Measurements from ENCODE around the gene SPAAR.

SPAAR gene

GRCh38 chr9:35938474-35939356 is 29.4 kb downstream of the SPAAR start:
- H3K36me3 ChIP-seq (ENCODE audit: insufficient read depth) = no peaks in the 10 kb centered on the region; the same call in 1 of the 2 replicates
- H4K20me1 ChIP-seq (ENCODE audit: insufficient read depth) = no peaks in the 10 kb centered on the region
- no peak for TF ChIP-seq CTCF (conservative IDR thresholded peaks at IDR 0.05; ENCODE audit: low read depth, low read length)
- H3K27me3 ChIP-seq (ENCODE audit: insufficient read depth, low read depth) = no peaks in the 10 kb centered on the region
- H3K4me1 ChIP-seq (ENCODE audit: low read depth, poor library complexity, severe bottlenecking) = peaks cover 4% of the 10 kb centered on the region
- no peak overlapping the region for H2AFZ ChIP-seq (ENCODE audit: low read depth)
- no peak overlapping the region for H3K27ac ChIP-seq
- no peak overlapping the region for H3K4me3 ChIP-seq (IDR thresholded peaks at IDR 0.05; ENCODE audit: insufficient read depth, low read depth, low read length)
- H3K79me2 ChIP-seq (ENCODE audit: insufficient read depth, low read depth) = no peaks in the 10 kb centered on the region
- H3K4me2 ChIP-seq = no peak overlapping the region
- no peak overlapping the region for H3K9ac ChIP-seq

DNA sequence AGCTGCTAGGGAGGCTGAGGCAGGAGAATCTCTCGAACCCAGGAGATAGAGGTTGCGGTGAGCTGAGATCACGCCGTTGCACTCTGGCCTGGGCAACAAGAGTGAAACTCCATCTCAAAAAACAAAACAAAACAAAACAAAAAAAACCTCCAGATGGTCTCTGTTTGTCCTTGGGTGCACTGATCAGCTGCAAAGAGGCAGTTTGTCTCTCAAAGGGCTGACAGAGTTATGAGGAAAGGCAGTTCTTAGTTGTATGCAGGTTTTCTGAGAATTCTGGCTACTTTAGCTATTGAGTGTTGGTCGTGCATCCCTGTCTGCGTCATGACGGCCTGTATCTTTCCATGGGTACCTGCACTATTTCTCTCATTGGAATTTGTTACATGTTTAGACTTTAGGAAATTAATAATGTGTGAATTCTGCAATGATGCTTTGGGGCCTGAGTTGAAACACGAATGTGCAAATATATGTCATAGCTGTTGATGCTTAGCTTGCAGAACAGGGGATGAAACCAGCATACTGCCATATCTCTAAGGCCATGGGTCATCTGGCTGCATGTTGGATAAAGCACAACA is 30.5 kb downstream of the SPAAR start:
- no peak for TF ChIP-seq CTCF (conservative IDR thresholded peaks at IDR 0.05; ENCODE audit: low read depth, low read length)
- H3K9ac ChIP-seq = no peak overlapping the region
- H3K79me2 ChIP-seq (ENCODE audit: insufficient read depth, low read depth) = no peaks in the 10 kb centered on the region
- H3K4me1 ChIP-seq (ENCODE audit: low read depth, poor library complexity, severe bottlenecking) = no peaks in the 10 kb centered on the region
- H2AFZ ChIP-seq (ENCODE audit: low read depth) = no peak overlapping the region
- no peaks in the 10 kb centered on the region for H3K27me3 ChIP-seq (ENCODE audit: insufficient read depth, low read depth)
- H3K36me3 ChIP-seq (ENCODE audit: insufficient read depth) = no peaks in the 10 kb centered on the region; the same call in 1 of the 2 replicates
- no peak overlapping the region for H3K4me2 ChIP-seq
- H4K20me1 ChIP-seq (ENCODE audit: insufficient read depth) = no peaks in the 10 kb centered on the region
- H3K4me3 ChIP-seq (IDR thresholded peaks at IDR 0.05; ENCODE audit: insufficient read depth, low read depth, low read length) = no peak overlapping the region
- no peak overlapping the region for H3K27ac ChIP-seq

DNA sequence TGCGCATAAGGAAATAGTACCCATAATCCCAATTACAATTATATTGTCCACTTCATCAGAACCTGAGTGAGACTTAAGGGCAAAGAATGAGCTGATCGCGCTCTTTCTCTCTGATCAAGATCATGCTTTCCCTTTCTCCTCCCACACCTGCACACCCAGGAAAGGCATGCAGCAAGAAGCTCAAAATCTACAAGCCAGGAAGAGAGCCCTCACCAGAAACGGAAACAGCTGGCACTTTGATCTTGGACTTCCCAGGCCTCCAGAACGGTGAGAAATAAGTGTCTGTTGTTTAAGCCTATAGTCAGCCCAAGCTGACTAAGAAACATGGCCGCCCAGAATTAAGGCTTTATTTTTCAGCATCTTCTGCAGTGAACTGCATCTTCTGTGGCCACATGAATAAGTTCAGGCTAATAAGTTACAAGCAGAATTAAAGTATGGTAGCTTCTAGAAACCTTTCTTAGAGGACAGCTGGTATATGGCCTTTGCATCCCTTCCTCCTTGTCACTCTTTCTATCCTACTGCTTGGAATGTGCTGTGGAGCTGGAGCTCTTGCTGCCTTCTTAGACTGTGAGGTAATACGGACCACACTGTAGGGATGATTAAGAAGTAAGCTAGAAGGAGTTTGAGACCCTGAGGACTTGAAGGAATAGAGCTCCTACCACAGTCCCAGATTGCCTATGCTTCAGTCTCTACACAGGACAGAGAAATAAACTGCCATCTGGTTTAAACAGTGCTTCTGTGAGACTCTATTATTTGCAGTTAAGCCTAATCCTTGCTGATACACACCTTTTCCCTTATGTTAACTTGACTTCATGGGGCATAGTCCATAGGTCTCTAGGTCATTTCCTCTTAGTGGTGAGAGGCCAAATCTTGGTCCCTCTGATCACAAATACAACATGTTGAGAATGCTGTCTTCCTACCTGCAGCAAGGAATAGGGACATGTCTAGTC is 31.4 kb downstream of the SPAAR start:
- H3K27me3 ChIP-seq (ENCODE audit: insufficient read depth, low read depth) = no peaks in the 10 kb centered on the region
- no peak overlapping the region for H3K9ac ChIP-seq
- no peaks in the 10 kb centered on the region for H3K79me2 ChIP-seq (ENCODE audit: insufficient read depth, low read depth)
- no peak overlapping the region for H2AFZ ChIP-seq (ENCODE audit: low read depth)
- H3K4me2 ChIP-seq = no peak overlapping the region
- peaks cover 6% of the 10 kb centered on the region for H3K4me1 ChIP-seq (ENCODE audit: low read depth, poor library complexity, severe bottlenecking)
- TF ChIP-seq CTCF (conservative IDR thresholded peaks at IDR 0.05; ENCODE audit: low read depth, low read length) = no peak
- H3K36me3 ChIP-seq (ENCODE audit: insufficient read depth) = no peaks in the 10 kb centered on the region; the same call in 1 of the 2 replicates
- no peak overlapping the region for H3K27ac ChIP-seq
- H4K20me1 ChIP-seq (ENCODE audit: insufficient read depth) = no peaks in the 10 kb centered on the region
- H3K4me3 ChIP-seq (IDR thresholded peaks at IDR 0.05; ENCODE audit: insufficient read depth, low read depth, low read length) = no peak overlapping the region

DNA sequence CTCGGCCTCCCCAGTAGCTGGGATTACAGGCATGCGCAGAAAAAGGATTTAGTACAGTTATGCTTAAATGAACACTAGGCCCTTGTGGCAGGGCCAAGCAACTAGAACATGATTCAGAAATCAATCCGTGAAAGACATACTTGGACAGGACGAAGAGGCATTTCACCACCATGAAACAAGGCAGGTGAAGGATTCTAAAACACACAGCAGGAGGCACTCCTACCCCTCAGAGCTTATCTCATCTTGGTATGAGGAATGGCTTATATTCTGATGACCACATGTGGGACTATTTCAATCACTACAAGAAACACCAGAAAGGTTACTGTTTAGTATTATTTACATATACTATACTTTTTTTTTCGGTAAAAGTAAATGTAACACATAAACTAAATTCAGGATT is 33.0 kb downstream of the SPAAR start:
- Histone ChIP-seq H3K4me3 (IDR thresholded peaks at IDR 0.05; ENCODE audit: insufficient read depth, low read depth, low read length) (no peak overlapping the region), H3K36me3 (ENCODE audit: insufficient read depth) (no peaks in the 10 kb centered on the region), H3K79me2 (ENCODE audit: insufficient read depth, low read depth) (no peaks in the 10 kb centered on the region), H3K4me2 (no peak overlapping the region), H3K27ac (no peak overlapping the region), H2AFZ (ENCODE audit: low read depth) (no peak overlapping the region), H3K4me1 (ENCODE audit: low read depth, poor library complexity, severe bottlenecking) (peaks cover 12% of the 10 kb centered on the region), H3K27me3 (ENCODE audit: insufficient read depth, low read depth) (no peaks in the 10 kb centered on the region), H4K20me1 (ENCODE audit: insufficient read depth) (no peaks in the 10 kb centered on the region), H3K9ac (no peak overlapping the region)
- TF ChIP-seq CTCF (conservative IDR thresholded peaks at IDR 0.05; ENCODE audit: low read depth, low read length) = no peak
